Astrocyte (in vitro differentiated cells and primary cell): ENCODE results near the gene KCNJ1.

Experiments
- EZH2 ChIP-seq: IDR thresholded peaks from 2 replicates; pipeline ENCODE4 v1.6.1; 2012; ENCODE audit warnings: mild to moderate bottlenecking, low read length, inconsistent platforms; ENCODE audit not compliant: insufficient read depth
- TF ChIP-seq, protein P1 (sequence below): IDR thresholded peaks from 2 replicates; pipeline ENCODE4 v1.5.1; 2011; ENCODE audit warnings: low read depth, mild to moderate bottlenecking, inconsistent platforms, low read length, moderate library complexity; ENCODE audit not compliant: insufficient read depth

DNA sequence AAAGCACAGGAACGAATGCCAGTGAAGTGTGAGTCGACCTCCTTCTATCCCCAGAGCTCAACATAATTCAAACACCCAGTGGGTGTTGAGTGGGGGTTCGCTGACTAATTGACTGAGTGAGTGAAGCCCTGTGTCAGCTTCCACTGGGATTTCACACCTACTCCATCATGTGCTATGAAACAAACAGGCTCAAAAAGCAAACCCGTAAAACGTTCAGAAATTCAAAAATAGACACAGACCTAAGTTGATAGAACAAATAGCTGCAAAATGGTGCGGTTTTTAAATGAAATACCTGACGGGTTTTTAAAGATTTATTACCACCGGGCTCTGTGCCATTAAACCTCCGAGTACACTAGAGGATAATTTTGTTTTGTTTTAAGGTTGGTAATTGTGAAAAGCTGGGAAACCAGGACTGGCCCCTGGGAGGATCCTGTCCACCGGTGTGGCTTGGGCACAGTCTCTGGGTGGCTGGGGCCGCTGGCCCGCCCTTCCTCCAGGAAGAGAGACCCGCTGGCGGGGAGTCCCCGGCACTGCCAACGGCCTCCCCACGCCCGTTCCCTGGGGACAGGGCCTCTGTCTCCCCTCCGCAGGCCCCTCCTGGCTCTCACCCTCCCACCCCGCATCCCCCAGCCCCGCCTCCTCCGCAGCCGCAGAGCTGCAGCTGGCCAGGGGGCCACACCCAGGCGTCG is 37.7 kb upstream of the KCNJ1 start:
- TF ChIP-seq, protein P1, sequence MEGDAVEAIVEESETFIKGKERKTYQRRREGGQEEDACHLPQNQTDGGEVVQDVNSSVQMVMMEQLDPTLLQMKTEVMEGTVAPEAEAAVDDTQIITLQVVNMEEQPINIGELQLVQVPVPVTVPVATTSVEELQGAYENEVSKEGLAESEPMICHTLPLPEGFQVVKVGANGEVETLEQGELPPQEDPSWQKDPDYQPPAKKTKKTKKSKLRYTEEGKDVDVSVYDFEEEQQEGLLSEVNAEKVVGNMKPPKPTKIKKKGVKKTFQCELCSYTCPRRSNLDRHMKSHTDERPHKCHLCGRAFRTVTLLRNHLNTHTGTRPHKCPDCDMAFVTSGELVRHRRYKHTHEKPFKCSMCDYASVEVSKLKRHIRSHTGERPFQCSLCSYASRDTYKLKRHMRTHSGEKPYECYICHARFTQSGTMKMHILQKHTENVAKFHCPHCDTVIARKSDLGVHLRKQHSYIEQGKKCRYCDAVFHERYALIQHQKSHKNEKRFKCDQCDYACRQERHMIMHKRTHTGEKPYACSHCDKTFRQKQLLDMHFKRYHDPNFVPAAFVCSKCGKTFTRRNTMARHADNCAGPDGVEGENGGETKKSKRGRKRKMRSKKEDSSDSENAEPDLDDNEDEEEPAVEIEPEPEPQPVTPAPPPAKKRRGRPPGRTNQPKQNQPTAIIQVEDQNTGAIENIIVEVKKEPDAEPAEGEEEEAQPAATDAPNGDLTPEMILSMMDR, result no peak
- no peak for TF ChIP-seq EZH2
